GM23338 (cell line): ENCODE results near the gene ASPSCR1.

Experiments used
- CTCF ChIP-seq, 2 experiments: fragments of 200-600 bp in 1 of 2; sonication (generic) in 1 of 2; conservative IDR thresholded peaks; 2 replicates each; pipeline versions ENCODE4 v1.5.1 to v1.6.1; 2016 to 2017; ENCODE audit warnings: antibody characterized with exemption in 2 of 2, low read depth in 2 of 2, mild to moderate bottlenecking in 2 of 2, moderate library complexity in 1 of 2
- EZH2 ChIP-seq: fragments of 200-600 bp; sonication (generic); IDR thresholded peaks from one replicate; pipeline ENCODE4 v1.8.0; 2017; ENCODE audit warnings: antibody characterized with exemption, mild to moderate bottlenecking, low read depth; ENCODE audit not compliant: unreplicated experiment
- JUNB ChIP-seq: IDR thresholded peaks from one replicate; pipeline ENCODE4 v1.6.1; 2016; ENCODE audit warnings: antibody characterized with exemption; ENCODE audit not compliant: unreplicated experiment
- POLR2AphosphoS5 ChIP-seq: IDR thresholded peaks from 2 replicates; pipeline ENCODE4 v1.6.1; 2016; ENCODE audit warnings: antibody characterized with exemption, low read depth
- TF ChIP-seq, protein P1 (sequence below): IDR thresholded peaks from one replicate; pipeline ENCODE4 v1.6.1; 2018; ENCODE audit warnings: antibody characterized with exemption; ENCODE audit not compliant: unreplicated experiment

GRCh38 chr17:82052638-82053059, 75.2 kb downstream of the ASPSCR1 start:
- TF ChIP-seq CTCF (conservative IDR thresholded peaks at IDR 0.05; ENCODE audit: low read depth in 2 of 2) = no peak
- TF ChIP-seq, protein P1, sequence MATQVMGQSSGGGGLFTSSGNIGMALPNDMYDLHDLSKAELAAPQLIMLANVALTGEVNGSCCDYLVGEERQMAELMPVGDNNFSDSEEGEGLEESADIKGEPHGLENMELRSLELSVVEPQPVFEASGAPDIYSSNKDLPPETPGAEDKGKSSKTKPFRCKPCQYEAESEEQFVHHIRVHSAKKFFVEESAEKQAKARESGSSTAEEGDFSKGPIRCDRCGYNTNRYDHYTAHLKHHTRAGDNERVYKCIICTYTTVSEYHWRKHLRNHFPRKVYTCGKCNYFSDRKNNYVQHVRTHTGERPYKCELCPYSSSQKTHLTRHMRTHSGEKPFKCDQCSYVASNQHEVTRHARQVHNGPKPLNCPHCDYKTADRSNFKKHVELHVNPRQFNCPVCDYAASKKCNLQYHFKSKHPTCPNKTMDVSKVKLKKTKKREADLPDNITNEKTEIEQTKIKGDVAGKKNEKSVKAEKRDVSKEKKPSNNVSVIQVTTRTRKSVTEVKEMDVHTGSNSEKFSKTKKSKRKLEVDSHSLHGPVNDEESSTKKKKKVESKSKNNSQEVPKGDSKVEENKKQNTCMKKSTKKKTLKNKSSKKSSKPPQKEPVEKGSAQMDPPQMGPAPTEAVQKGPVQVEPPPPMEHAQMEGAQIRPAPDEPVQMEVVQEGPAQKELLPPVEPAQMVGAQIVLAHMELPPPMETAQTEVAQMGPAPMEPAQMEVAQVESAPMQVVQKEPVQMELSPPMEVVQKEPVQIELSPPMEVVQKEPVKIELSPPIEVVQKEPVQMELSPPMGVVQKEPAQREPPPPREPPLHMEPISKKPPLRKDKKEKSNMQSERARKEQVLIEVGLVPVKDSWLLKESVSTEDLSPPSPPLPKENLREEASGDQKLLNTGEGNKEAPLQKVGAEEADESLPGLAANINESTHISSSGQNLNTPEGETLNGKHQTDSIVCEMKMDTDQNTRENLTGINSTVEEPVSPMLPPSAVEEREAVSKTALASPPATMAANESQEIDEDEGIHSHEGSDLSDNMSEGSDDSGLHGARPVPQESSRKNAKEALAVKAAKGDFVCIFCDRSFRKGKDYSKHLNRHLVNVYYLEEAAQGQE = no peak
- TF ChIP-seq EZH2 = no peak
- TF ChIP-seq POLR2AphosphoS5 = no peak
- no peak for TF ChIP-seq JUNB
